ENCODE data around the gene NPHS1.

DNA sequence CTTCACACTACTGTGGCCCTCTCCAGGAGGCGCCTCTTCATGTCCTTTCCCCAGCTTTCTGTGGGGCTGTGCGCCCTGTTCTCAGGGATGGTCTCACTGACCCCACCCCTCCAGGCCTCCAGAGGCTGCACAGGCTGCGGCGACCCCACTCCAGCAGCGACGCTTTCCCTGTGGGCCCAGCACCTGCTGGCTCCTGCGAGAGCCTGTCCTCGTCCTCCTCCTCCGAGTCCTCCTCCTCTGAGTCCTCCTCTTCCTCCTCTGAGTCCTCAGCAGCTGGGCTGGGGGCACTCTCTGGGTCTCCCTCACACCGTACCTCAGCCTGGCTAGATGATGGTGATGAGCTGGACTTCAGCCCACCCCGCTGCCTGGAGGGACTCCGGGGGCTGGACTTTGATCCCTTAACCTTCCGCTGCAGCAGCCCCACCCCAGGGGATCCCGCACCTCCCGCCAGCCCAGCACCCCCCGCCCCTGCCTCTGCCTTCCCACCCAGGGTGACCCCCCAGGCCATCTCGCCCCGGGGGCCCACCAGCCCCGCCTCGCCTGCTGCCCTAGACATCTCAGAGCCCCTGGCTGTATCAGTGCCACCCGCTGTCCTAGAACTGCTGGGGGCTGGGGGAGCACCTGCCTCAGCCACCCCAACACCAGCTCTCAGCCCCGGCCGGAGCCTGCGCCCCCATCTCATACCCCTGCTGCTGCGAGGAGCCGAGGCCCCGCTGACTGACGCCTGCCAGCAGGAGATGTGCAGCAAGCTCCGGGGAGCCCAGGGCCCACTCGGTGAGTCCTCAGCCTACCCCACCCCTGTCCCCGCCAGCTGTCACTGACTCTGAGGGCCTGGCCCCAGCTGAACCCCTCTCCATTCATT lies 65.8 kb downstream of the NPHS1 start:
- TF ChIP-seq, protein P1, sequence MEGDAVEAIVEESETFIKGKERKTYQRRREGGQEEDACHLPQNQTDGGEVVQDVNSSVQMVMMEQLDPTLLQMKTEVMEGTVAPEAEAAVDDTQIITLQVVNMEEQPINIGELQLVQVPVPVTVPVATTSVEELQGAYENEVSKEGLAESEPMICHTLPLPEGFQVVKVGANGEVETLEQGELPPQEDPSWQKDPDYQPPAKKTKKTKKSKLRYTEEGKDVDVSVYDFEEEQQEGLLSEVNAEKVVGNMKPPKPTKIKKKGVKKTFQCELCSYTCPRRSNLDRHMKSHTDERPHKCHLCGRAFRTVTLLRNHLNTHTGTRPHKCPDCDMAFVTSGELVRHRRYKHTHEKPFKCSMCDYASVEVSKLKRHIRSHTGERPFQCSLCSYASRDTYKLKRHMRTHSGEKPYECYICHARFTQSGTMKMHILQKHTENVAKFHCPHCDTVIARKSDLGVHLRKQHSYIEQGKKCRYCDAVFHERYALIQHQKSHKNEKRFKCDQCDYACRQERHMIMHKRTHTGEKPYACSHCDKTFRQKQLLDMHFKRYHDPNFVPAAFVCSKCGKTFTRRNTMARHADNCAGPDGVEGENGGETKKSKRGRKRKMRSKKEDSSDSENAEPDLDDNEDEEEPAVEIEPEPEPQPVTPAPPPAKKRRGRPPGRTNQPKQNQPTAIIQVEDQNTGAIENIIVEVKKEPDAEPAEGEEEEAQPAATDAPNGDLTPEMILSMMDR (IDR thresholded peaks at IDR 0.05; ENCODE audit: poor library complexity): no peak
- no peak for TF ChIP-seq EZH2 (IDR thresholded peaks at IDR 0.05; ENCODE audit: borderline replicate concordance)
